RPMI7951 (cell line): Measurements from ENCODE around the gene SMCHD1. TPM values are rescaled to one million over a fixed set of nuclear protein-coding genes. Genes with fewer than 3 reads are reported as not detected.

ENCODE experiments used
- DNase-seq: peaks from one replicate; pipeline ENCODE4 v3.0.0-alpha.2; 2012; ENCODE audit warnings: low read depth
- total RNA-seq: library from RNA; depleted of rRNA; stranded (reverse); fragments of >200 nt; shearing (Covaris generic); gene quantifications from 2 replicates; pipeline ENCODE4 v1.2.3, GENCODE V29; 2014; rRNA removed

Gene SMCHD1
- total RNA-seq: 39.7 and 48.8 TPM in 2 replicates

- DNase-seq: peak; percentile 75
Observed at GRCh38 chr18:2655178-2655953, at the start of gene SMCHD1. Gene SMCHD1, plus strand, starts transcription at chr18:2655726. Its CDS starts 350 bp downstream, at chr18:2656076.

- DNase-seq: no peak
Observed at GRCh38 chr18:2606335-2606734, 49.2 kb upstream of the SMCHD1 start.

DNA sequence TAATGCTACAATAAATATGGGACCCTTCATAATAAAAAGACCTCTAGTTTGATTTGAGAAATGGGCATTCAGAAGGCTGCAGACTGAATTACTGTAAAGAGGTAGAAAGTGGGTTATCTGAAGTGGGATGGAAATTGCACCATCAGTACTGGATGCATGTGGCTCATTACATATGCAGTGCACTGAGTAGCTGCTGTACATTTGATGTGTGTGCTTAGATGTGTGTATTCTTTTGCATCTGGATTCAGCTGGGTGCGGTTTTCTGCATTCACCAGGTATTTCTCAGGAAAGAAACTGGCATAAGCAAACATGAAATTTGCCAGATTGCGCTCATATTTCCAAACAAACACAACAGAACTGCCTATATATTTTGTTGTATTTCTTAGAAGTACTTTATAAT lies 45.9 kb upstream of the SMCHD1 start:
- no peak for DNase-seq

GRCh38 chr18:2610549-2610948 lies 45.0 kb upstream of the SMCHD1 start:
- no peak for DNase-seq

- DNase-seq: no peak
Observed at GRCh38 chr18:2612996-2613395, 42.5 kb upstream of the SMCHD1 start.

DNA sequence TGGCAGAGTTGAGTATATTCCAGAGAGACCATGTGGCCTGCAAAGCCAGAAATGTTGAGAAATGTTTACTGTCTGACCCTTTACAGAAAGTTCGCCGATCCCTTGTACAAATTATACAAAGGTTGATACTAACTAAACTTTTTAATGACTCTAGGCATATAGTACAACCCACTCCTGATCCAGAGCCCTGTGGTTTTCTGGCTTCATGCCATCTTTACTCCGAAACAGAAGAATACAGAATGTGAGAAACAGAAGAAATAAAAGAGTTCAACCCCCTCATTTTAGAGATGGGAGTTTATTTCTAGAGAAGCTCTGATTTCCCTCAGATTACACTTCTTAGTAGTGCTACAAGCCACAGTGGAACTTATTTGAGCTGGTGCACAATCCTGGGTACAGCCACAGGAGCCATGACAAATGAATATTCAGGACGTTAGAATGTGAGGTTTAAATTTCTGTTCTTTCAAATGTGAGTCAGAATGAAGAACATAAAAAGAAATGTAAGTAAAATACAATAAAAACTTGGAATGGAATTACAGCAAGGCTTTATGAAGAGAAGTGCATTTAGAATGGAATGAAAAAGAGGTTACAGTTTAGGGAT lies 38.0 kb upstream of the SMCHD1 start:
- no peak for DNase-seq

DNA sequence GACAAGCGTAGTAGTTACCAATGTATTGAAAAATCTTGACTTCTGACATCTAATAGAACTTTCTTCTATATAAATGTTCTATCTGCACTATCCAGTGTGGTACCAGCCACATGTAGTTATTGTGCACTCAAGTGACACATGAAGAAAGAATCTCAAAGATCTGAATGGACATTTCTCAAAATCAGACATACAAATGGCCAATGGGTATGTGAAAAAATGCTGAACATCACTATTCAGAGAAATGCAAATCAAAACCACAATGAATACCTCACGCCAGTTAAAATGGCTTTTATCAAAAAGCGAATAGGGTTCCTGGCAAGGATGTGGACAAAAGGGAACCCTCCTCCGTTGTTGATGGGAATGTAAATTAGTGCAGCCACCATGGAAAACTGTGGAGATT lies 37.5 kb upstream of the SMCHD1 start:
- peak; percentile 16 for DNase-seq

DNA sequence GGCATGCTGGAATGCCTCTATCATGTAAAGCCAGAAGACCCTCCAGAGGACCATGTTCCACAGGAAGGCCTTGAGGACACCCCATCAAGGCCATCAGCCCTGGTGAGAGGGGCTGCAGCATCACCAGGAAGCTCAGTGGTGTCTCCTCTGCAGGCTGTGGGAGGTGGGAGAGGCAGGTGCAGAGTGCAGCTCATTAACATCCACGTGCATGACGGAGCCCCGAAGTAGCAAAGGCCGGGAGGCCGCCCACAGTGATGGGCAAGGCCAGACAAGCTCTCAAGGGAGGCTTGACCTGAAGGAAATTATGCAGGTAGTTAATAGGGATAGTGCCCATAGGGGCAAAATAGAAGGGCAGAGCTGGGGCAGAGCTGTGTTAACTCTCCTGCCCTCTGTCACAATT lies 30.3 kb upstream of the SMCHD1 start:
- DNase-seq: no peak

- peak; percentile 35 for DNase-seq
Observed at GRCh38 chr18:2627821-2628276, 27.7 kb upstream of the SMCHD1 start.

DNA sequence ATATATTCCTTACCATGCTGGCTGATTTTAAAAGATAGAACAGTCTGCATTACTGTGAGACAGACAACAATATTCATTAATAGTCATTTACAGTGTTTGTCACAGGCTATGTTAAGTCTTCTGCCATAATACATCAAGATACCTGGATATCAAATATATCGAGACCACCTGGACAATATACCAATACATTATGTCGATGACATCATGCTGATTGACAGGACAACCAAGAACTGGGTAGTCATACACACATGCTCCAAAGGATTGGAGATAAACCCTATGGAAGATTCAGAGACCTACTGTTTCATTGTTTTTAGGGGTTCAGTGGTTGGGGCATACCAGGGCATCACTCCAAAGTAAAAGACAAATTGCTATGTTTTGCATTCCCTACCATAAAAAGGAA lies 26.5 kb upstream of the SMCHD1 start:
- DNase-seq: no peak

DNA sequence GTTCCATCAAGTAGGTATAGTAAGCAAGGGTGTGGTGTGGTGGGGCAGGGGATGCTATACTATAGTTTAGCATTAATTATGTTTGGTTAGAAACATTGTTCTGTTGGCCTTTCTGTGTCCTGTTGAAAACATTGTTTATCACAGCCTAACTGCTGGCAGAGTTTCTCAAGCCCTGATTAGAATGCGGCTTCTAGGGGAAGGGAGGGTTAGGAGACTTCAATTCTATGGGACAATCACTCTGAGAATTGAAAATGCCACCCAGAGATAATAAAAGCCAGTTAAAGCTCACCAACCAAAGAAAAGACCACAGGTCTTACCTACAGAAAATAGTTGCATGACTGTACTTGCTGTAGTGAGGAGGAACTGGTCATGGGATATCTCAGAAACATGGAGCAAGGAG lies 19.9 kb upstream of the SMCHD1 start:
- DNase-seq: no peak

DNA sequence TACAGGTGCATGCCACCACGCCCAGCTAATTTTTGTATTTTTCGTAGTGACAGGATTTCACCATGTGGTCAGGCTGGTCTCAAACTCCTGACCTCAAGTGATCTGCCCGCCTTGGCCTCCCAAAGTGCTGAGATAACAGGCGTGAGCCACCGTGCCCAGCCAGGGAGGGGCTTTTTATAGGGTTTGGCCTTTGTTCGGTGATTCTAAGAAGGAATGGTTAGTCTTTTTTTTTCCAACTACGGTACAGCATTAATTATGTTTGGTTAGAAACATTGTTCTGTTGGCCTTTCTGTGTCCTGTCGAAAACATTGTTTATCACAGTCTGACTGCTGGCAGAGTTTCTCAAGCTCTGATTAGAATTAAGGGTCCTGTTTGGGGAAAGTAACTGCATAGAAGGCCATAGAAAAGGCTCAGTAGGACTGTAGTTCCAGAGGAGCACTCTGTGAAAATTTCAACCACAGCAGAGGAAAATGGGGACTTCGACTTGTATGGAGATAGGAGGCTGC lies 19.3 kb upstream of the SMCHD1 start:
- DNase-seq: no peak

DNA sequence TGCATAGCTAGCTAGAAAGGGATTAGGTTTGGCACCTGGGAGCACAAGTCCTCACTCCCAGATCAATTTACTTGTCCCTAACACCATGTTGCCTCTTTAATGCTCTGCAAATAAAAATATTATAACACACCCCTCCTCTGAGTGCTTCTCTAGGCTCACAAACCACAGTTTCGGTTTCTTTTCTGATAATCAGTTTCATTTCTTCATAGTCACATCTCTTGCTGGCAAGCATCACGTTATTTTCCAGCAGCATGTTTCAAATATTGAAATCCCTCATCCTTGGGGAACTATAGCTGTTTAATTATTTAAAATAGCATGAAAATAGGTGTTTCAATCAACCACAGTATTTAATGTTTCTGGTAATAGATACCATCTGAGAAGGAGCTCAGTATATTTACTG lies 13.9 kb upstream of the SMCHD1 start:
- peak; percentile 34 for DNase-seq

DNA sequence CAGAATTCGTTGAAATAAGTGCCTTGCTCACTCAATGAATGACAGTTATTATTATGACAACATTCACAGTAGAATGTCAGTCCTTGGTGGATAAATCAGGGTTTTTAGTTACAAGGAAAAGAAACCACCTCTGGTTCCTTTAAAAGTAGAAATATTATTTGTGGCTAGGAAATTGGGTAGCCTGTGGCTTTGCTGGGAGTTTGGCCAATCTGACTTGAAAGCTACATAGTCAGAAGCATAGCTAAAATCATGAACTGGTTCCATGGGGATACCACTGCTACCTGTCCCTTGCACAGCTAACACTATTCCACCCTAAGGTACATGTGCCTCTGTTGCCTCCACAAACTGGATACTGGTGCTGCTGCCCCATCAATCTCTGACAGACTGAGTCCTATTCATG lies 12.8 kb upstream of the SMCHD1 start:
- no peak for DNase-seq

DNA sequence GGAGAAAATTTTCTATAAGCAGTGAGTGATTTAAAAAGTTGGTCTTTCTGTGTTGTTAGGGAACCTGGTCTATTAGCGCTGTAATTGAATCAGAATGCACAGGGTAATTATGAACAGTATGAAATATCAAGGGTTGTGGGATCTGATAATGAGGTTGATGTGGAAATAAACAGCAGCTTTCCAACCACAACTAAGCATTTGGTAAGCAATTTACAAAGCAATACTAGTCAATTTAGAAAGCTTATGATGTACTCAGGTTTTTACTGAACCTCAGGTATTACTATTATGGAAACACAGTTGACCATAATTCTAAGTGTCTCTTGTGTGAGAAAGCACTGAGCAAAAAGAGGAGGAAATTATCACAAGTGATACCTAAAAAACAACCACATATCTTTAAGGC lies 11.0 kb upstream of the SMCHD1 start:
- no peak for DNase-seq

DNA sequence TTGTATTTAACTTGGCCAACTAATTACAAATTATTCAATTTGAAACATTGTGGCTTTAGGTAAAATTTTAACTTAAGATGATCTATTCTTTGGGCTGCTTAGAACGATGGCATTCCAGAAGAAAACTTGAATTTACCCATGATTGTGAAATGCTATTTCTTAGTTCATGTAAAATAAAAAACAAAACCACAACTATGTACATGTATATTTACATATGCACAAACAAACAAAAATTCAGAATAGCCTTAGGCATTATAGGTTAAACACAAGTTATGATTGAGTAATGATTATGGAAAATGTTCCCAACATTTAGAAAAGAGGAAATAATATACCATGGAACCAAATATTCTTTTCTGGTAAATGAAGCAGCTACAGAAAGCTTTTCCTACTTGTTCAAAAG lies 3.5 kb upstream of the SMCHD1 start:
- no peak for DNase-seq

DNA sequence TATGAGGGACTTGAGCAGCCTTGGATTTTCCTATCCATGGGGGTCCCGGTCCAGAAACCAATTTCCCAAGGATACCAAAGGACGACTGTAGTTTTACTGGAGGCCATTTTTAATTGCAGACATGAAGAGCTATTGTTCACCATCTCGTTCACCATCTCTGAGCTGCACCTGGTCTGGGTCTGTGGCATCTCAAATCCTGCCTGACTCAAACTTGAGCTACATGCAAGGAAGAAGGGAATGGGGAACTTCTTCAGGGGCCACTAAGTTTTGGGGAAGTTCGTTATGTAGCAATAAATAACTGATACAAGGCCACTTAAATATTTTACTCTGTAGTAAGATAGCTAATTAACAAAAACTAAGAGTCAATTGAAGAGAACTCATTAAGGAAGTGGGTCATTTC lies 2.1 kb upstream of the SMCHD1 start:
- DNase-seq: no peak

- no peak for DNase-seq
Observed at GRCh38 chr18:2654169-2654927, 1.2 kb upstream of the SMCHD1 start.

GRCh38 chr18:2654928-2655177 lies 673 bp upstream of the SMCHD1 start:
- no peak for DNase-seq

DNA sequence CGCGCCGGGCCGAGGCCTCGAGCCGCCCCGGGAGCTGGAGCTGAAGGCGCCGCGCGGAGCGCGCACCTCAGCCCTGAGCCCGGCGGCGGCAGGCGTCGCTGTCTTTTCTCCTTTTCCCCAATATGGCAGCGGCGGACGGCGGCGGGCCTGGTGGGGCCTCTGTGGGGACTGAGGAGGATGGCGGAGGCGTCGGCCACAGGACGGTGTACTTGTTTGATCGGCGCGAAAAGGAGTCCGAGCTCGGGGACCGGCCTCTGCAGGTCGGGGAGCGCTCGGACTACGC lies 369 bp downstream of the SMCHD1 start:
- no peak for DNase-seq

GRCh38 chr18:2656237-2656980 lies 883 bp downstream of the SMCHD1 start:
- DNase-seq: peak; percentile 37

GRCh38 chr18:2656981-2657512 lies 1.5 kb downstream of the SMCHD1 start:
- peak; percentile 1 for DNase-seq
